HEK293 (cell line): ENCODE measurements around the gene MAGEB16.

Experiments used
- CTCF ChIA-PET: fragments of 350-600 bp; formaldehyde crosslinking; extraction: SDS; loops from one replicate; lab custom pipeline; 2021; ENCODE audit warnings: antibody characterized with exemption; lab: Yijun Ruan, JAX
- POLR2A ChIA-PET: fragments of 300-600 bp; formaldehyde crosslinking; extraction: SDS; loops from one replicate; lab custom pipeline; 2020; ENCODE audit warnings: antibody characterized with exemption, inconsistent platforms; lab: Yijun Ruan, JAX
- H3K27ac ChIP-seq: fragments of 200-500 bp; sonication (Bioruptor generic); 2 replicates; pipeline ENCODE4 v1.5.1; 2014; ENCODE audit warnings: low read depth, low read length, control low read depth, inconsistent platforms; ENCODE audit errors: extremely low read depth
- H3K36me3 ChIP-seq, 2 experiments: fragments of 200-500 bp in 1 of 2; sonication (Bioruptor generic) in 1 of 2; 1 replicate in 1 of 2; 2 replicates in 1 of 2; pipeline ENCODE4 v1.5.1; 2014 to 2017; ENCODE audit warnings: inconsistent platforms in 2 of 2, low read length in 2 of 2; ENCODE audit not compliant: control insufficient read depth in 2 of 2, insufficient read depth in 1 of 2
- H3K4me1 ChIP-seq: fragments of 200-500 bp; sonication (Bioruptor generic); 2 replicates; pipeline ENCODE4 v1.5.1; 2014; ENCODE audit warnings: mild to moderate bottlenecking, low read length, inconsistent platforms; ENCODE audit not compliant: control insufficient read depth, insufficient read depth
- H3K4me3 ChIP-seq: 2 replicates; pipeline ENCODE4 v1.5.1; 2011; ENCODE audit warnings: low read depth, mild to moderate bottlenecking, control low read depth, low read length, moderate library complexity
- H3K9me3 ChIP-seq: fragments of 200-500 bp; sonication (Bioruptor generic); 2 replicates; pipeline ENCODE4 v1.5.1; 2014; ENCODE audit warnings: low read depth, low read length, inconsistent platforms; ENCODE audit not compliant: control insufficient read depth, insufficient read depth
- KLF10 ChIP-seq: fragments of 450-650 bp; IDR thresholded peaks from 2 replicates; pipeline ENCODE4 v1.5.1; 2018; ENCODE audit warnings: missing biosample characterization, mild to moderate bottlenecking, missing genetic modification characterization
- YY1 ChIP-seq: fragments of 450-650 bp; formaldehyde crosslinking; IDR thresholded peaks from 2 replicates; pipeline ENCODE4 v1.5.1; 2018; ENCODE audit warnings: missing biosample characterization, missing genetic modification characterization
- ZNF10 ChIP-seq: fragments of 450-650 bp; formaldehyde crosslinking; IDR thresholded peaks from 2 replicates; pipeline ENCODE4 v1.5.1; 2017; ENCODE audit warnings: missing biosample characterization, missing genetic modification characterization
- ZNF473 ChIP-seq: fragments of 450-650 bp; formaldehyde crosslinking; IDR thresholded peaks from 2 replicates; pipeline ENCODE4 v1.5.1; 2017; ENCODE audit warnings: missing biosample characterization, missing genetic modification characterization
- ZNF48 ChIP-seq: fragments of 450-650 bp; formaldehyde crosslinking; IDR thresholded peaks from 2 replicates; pipeline ENCODE4 v1.5.1; 2016; ENCODE audit warnings: missing biosample characterization, missing genetic modification characterization
- ZNF514 ChIP-seq: fragments of 450-650 bp; formaldehyde crosslinking; IDR thresholded peaks from 2 replicates; pipeline ENCODE4 v1.5.1; 2016; ENCODE audit warnings: missing biosample characterization, missing genetic modification characterization
- ZNF521 ChIP-seq: fragments of 450-650 bp; formaldehyde crosslinking; IDR thresholded peaks from 2 replicates; pipeline ENCODE4 v1.5.1; 2017; ENCODE audit warnings: missing biosample characterization, mild to moderate bottlenecking, missing genetic modification characterization
- ZNF580 ChIP-seq: fragments of 450-650 bp; formaldehyde crosslinking; IDR thresholded peaks from 2 replicates; pipeline ENCODE4 v1.5.1; 2016; ENCODE audit warnings: missing biosample characterization, missing genetic modification characterization
- ZSCAN16 ChIP-seq: fragments of 450-650 bp; formaldehyde crosslinking; IDR thresholded peaks from 2 replicates; pipeline ENCODE4 v1.5.1; 2016; ENCODE audit warnings: missing biosample characterization, missing genetic modification characterization

MAGEB16 gene

GRCh38 chrX:35842674-35843073 lies 44.5 kb downstream of the MAGEB16 start:
- TF ChIP-seq ZNF10 (tag by site-specific recombination), result no peak
- TF ChIP-seq ZNF521 (tag by site-specific recombination), result no peak
- no peak for TF ChIP-seq ZNF473 (tag by site-specific recombination)
- TF ChIP-seq ZSCAN16 (tag by site-specific recombination), result no peak
- TF ChIP-seq YY1 (tag by site-specific recombination), result no peak
- TF ChIP-seq ZNF514 (tag by site-specific recombination), result no peak
- no peak for TF ChIP-seq ZNF48 (tag by site-specific recombination)
- H3K36me3 ChIP-seq, result no peaks in the 10 kb centered on the region
- no peak overlapping the region for H3K4me3 ChIP-seq
- no peak overlapping the region for H3K27ac ChIP-seq
- ChIA-PET CTCF (no interaction called here), POLR2A (no interaction called here)
- no peaks in the 10 kb centered on the region for H3K9me3 ChIP-seq
- no peaks in the 10 kb centered on the region for H3K4me1 ChIP-seq

GRCh38 chrX:35847736-35848135 lies 49.6 kb downstream of the MAGEB16 start:
- POLR2A ChIA-PET, result no interaction called here
- no peak overlapping the region for H3K27ac ChIP-seq
- TF ChIP-seq ZNF580 (no peak), KLF10 (tag by site-specific recombination) (no peak)
- TF ChIP-seq, all 188 proteins: peak for 0
- no peaks in the 10 kb centered on the region for H3K36me3 ChIP-seq
- CTCF ChIA-PET, result no interaction called here
- no peak overlapping the region for H3K4me3 ChIP-seq
- no peaks in the 10 kb centered on the region for H3K9me3 ChIP-seq
- no peaks in the 10 kb centered on the region for H3K4me1 ChIP-seq
